Stimulated activated CD4-positive, alpha-beta T cell treated with anti-CD3 and anti-CD28 coated beads, TNF-alpha, amount 100 ng/mL, for 1 hour (primary cell): ENCODE results near the gene VAV2.

Experiments used
- DNase-seq, 3 donors: peaks; one replicate each; pipeline ENCODE4 v3.0.0-alpha.2; 2020; ENCODE audit warnings: low read depth in 3 of 3, low spot score in 1 of 3

The VAV2 gene

GRCh38 chr9:133893191-133893994 lies 98.7 kb downstream of the VAV2 start:
- no peak for DNase-seq

DNA sequence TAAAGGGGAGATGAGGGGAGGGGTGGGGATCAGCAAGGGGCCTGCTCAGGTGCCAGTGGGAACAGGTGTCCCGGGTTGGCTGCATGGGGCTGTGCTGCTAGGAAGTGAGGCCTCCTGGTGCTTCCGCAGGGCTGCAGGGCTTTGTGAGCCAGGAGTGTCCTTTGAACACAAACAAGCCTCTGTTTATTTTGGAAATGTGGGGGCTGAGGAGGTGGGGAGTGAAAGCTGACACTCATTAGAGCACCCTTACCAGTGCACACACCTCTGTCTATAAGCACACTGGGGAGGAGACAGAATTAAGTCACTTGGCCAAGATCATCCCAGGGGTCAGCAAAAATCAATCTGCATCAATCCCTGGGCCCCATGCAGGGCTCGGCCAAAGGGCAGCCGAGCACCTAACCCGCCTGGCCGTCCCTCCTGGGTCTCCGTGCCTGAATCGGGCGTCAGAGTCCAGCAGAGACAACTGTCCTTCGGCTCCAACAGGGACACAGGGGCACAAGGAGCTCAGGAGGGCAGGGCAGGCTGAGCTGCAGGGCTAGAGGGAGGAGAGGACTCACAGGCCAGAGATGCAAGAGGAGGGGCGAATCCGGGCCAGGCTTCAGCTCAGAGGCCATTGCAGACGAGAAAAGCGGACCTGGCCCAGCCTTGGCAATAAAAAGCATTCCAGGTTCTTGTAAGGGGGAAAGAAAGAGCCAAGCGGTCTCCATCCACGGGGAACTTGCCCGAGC lies 99.8 kb downstream of the VAV2 start:
- DNase-seq = no peak

DNA sequence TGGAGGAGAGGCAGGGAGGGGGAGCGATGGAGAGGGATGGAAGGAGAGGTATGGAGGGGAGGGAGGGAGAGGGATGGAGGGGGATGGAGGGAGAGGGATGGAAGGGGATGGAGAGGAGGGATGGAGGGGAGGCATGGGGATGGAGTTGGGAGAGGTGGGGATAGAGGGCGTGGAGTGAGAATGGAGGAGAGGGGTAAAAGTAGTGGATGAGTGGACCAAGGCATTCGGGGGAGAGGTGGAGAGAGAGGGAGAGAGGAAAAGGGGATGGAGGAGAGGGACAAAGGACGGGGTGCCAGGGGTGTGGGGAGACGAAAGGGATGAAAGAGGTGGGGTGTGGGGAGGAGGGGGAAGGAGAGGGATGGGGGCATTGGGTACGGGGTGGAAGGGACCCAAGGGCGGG lies 100.4 kb downstream of the VAV2 start:
- DNase-seq = no peak

DNA sequence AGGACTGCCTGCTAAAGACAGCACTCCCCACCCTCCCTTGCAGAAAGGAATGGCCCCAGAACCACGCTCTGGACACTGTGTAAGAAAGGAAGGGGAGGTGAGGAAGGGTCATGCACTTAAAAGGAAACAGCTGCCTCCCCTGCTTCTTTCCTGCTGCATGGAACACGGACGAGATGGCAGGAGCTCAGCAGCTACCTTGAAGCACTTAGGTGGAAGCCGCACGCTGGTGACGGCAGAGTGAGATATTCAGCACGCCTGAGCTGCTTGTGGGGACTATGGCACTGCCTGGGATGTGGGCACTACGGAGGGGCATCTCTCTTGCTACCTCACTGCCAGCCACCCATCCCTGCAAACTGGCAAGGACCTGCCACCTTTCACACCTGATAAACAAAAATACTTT lies 101.5 kb downstream of the VAV2 start:
- DNase-seq = no peak

DNA sequence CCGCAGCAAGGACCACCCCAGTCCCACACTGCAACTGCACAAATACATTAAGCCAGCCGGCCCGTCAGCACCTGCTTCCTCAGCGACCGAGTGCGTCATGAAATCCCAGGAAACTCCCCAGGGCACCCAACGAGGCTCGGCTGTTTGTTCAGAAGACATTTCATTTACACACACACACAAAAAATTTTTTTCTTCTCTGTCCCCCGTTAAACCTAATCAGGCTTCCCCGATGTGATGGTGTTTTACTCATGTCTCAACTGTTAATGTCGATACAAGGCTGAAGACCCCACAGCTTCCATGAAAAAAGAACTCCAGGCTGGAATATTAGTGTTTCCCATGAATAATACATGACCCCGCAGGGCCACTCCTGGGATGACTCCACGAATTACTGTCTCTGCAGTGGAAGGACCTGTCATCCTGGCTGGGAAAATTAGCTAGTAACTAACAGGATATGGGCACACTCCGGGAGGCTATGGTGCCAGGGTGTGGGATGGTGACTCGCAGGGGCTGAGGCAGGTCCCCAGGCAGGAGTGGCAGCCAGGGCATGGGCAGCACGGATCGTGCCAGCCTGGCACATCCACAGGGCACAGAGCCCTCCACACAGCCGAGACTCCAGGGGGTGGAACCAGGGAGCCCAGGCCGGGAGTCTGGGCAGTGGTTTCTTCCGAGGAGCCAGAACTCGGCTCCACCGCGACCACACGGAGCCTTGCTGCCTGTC lies 102.4 kb downstream of the VAV2 start:
- DNase-seq = no peak

DNA sequence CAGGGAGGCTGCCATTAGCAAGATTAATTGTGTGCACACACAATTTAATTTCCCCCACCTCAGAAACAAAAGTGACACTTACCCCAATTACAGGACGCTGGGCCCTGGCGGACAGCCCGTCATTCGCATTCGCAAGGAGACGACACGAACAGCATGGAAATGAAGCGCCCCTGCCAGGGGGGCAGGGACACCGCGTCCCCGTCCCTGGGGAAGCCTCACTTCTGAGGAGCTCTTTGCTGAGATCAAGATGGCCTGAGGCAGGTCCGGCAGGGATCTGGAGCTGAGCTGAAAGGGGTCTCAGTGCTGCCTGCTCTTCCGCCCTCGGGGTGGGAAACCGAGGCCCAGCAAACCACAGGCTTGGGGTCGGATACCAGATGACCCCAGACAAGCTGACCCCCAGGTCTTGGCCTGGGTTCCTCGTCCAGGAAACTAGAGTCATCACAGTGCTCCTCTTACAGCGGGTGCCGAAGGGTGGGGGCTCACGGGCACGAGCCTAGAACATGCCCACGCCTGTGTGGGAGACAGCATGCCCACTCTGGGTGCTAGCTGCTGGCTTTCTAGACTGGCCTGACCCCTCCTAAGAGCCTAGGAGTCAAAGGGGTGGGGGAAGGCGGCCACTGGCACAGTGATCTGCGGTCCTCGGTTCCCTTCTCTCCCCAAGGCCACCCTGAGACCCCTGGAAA lies 103.2 kb downstream of the VAV2 start:
- no peak for DNase-seq

- DNase-seq = no peak
These were observed 103.9 kb downstream of the VAV2 start for GRCh38 chr9:133888048-133888808.

DNA sequence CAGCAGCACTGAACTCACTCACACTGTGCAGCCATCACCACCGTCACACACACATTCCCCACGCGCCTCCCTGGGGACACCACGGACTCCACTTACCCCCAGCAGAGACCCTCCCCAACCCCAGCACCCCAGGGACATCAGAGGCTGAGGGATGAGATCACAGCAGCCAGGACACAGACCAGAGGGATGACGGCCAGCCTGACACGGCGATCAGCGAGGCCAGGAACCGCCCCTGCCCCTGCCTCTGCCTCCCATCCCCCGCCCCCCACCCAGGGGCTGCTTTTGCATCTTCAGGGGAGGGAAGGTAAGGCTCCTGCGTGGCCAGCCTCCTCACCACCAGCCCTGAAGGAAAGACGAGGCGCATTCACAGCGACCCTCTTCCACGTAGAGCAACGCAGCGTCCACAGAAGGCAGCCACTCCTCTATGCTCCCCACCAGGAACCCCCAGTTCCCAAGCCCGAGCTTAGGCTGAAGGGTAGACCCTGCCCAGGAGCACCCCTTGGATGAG lies 104.5 kb downstream of the VAV2 start:
- DNase-seq = no peak

- no peak for DNase-seq
These were observed 105.3 kb downstream of the VAV2 start for GRCh38 chr9:133886563-133887501.

DNA sequence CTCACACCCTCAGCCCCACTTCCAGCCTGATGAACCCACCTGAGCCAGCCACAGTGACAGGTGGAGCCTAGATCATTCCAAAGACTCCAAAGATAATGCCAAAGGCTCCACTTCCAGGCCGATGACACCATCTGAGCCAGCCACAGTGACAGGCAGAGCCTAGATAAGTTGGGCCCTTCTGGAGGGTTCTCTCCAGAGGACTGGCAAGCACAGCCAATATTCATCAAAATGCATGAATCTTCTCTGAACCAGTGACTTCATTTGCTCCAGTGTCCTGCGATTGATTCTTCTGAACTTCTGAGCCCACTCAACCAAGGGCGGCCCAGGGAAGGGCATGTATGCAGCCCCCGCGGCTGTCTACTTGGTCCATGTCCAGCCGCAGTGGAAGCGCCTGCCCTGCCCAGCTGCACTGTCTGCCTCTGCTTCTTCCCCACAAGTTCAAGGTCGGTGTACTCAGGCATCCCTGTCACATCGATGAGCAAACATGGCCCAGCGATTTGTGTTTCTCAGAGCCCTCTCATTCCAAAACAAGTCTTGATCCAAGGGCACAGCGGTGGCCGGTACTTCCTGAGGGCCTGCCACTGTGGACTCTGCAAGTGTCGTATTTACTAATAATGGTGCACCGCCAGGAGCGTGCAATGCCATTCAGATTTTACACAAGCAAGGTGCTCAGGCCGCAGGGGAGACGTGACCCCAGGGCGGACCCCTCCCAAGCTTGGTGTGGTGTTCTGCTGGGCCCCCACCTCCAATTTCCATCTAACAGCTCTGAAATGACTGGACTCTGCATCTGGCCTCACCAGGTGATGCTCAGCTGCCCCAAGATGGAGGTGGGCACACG lies 107.0 kb downstream of the VAV2 start:
- DNase-seq = no peak

DNA sequence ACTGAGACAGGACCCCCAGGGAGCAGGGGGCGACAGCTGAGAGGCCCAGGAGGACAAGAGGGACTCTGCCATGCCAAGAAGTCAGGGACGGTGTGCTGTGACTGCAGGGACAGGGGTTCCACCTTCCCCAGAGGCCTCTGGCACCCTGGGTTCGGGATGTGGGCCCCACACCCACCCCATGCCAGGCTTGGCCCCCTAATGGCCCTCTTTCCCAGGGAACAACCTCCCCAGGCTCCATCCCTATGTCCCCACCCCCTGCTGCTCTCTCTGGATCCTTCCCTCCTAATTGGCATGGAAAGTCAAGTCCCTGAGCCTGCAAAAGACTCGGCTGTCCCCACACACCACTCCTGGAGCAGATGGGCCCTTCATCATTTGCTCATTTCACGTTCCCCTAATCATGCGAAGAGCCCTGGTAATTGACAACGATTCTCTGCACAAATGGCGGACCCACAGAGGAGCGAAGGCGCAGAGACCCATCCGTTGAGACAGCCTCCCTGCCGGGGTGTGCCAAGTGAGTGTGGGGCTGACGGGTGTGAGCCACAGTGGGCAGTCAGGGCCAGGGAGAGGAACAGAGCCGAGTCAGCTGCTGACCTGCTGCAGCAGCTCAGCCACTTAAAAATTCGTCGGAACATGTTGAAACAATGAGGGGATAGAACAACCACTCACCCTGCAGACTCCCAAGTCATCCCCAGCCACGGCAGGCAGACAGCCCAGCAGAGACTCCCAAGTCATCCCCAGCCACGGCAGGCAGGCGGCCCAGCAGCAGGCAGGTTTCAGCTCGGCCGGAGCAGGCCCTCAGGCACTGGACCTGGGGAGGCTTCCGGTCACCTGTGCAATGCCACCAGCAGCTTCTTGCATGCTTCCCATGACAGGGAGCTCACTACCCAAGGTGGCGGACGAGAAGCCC lies 109.0 kb downstream of the VAV2 start:
- DNase-seq = no peak

- no peak for DNase-seq
These were observed 110.3 kb downstream of the VAV2 start for GRCh38 chr9:133881671-133882381.

DNA sequence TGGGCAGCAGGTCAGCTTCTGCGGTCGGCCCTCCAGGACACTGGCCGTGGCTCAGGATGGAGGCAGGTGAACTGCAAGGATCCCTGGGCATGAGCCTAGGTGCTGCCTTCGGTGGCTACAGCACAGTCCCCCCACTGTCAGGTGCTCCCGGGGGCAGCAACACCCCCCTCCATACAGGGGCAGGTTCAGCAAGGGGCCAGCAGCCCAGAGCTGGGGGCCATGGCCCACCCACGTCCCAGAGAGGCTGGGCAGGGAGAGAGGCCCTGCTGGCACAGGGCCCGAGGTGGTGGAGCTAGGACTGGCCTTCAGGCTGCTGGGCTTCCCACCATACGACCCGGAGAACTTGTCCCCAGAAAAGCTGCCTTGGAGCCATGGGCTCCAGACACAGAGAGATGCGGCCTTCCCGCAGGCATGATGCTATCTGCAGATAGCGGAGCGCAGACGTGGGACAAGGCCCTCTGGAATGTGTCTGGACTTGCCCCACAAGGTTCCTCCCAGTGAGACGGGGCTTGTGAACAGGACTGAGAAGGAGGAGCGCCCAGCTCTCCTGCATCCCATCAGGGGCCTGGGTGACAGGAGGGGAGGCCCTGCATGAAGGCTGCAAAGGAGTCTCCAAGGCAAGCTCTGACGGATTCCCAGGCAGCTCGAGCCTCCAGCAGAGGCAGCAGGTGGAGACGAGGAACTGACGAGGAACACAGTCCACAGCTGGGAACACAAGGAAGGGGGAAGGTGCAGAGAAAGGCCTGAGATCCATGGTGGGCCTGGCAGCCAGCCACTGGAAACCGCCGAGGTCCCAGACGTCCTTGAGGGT lies 111.1 kb downstream of the VAV2 start:
- DNase-seq = no peak

- DNase-seq = no peak
These were observed 112.0 kb downstream of the VAV2 start for GRCh38 chr9:133880136-133880535.

GRCh38 chr9:133879615-133880014 lies 112.5 kb downstream of the VAV2 start:
- DNase-seq = no peak

DNA sequence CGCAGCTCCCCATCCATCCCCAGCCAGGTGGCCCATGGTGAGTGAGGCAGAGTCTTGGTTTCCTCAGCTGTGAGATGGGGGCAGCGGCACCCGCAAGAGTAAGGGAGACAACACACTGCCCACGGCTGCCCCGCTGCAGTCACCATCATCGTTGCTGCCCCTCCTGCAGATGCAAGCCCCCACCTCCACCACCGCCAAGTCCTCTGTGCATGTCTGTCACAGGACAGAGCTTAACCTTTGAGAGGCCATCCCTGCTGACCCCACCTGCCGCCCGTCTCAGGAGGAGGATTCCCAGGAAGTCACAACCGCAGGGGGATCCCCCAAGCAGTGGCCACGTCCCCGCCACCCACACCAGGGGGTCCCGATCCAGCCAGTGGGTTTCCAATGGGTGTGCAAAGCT lies 113.7 kb downstream of the VAV2 start:
- no peak for DNase-seq
